ENCODE data around the gene TRAFD1. TPM values are rescaled to one million over a fixed set of nuclear protein-coding genes. Genes with fewer than 3 reads are reported as not detected.
A peak's percentile ranks its signal among the peaks of the same experiment; 100 is the strongest.
"Not testable (repeated sequence)": the region's sequence is repeated elsewhere in the genome, so short reads cannot be mapped to it uniquely, and the experiment has no call there.

Gene TRAFD1
- total RNA-seq, 1 experiment from 2014 or later: 17.9 TPM

GRCh38 chr12:112158461-112159145, 33.2 kb downstream of the TRAFD1 start:
- not testable (repeated sequence) for DNase-seq (ENCODE audit: low read depth)

GRCh38 chr12:112159146-112159541, 33.8 kb downstream of the TRAFD1 start:
- DNase-seq (ENCODE audit: low read depth): no peak

DNA sequence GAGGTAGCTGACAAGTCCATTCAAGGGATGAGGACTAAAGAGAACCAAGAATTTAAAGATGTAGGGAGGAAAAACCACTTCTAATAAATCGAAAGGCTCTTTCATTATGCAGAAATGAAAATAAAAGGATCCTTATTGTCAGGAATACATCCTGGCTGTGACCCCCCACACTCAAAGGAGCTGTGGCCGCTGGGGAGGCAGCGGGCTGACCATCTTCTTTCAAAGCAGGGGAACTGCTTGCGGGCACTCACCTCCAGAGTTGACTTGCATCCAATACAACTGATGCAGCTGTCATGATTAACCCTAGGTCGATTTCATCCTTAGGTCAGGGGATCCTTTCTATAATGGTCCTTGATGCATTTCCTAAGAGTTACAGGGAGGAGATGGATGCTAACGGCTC, 35.3 kb downstream of the TRAFD1 start:
- no peak for DNase-seq (ENCODE audit: low read depth)

DNA sequence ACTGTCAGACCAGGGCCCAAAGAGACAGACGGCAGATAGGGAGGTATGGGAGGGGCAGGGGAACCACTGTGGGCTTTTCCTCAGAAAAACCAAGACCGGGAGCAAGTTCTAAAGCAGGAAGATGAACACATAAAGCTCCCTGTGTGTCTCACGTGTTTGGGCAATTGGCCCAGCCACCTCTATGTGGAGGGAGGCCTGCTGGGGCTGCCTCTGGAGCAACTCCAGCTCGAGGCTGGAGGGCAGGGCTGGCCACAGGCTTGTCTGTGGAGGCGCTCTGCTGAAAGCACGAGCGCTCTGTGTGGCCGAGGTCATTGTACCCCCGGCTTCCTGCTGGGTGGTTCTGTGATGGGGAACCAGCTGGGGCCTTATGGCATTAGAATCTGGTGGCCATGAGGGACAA, 36.4 kb downstream of the TRAFD1 start:
- no peak for DNase-seq (ENCODE audit: low read depth)

GRCh38 chr12:112162241-112162790, 37.0 kb downstream of the TRAFD1 start:
- DNase-seq (ENCODE audit: low read depth): no peak

DNA sequence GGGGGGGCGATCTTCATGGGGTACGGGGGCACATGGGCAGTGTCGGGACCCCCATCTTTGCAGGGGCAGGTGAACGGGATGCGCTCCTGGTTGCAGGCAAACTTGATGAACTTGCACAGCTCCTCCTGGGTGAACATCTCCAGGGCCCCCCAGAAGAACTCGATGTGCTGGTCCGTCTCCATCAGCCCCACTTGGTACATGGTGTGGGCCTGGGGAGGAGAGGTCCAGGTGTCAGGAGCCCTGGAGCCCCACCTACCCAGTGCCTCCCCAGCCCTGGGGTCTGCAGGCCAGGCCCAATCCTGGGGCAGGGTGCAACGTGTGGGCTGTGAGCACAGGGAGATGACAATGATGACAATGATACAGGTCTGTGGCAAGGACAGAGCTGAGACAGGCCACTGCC, 37.7 kb downstream of the TRAFD1 start:
- DNase-seq (ENCODE audit: low read depth): no peak

DNA sequence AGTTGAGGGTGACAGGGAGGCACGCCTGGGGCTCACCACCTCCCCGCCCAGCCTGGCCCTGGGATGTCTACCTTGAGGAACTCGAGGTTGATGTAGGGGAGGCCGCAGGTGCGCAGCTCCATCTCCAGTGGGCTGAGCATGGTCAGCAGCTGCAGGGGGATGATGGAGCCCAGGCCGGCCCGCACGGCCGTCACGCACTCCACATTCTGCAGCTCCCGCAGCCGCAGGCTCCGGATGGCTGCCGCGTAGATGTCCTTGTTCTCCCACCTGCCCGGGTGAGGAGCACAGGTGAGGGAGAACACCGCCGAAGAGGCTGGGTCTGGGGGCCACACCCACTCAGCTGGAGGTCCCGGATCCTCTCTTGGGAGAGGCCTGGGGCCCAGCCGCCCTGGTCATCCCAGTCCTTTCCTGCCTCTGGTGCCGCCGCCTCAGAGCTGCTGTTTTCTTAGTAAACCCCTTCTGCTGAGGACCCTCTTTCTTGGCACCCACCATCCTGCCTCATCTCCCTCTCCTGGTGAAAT, 38.2 kb downstream of the TRAFD1 start:
- no peak for DNase-seq (ENCODE audit: low read depth)

DNA sequence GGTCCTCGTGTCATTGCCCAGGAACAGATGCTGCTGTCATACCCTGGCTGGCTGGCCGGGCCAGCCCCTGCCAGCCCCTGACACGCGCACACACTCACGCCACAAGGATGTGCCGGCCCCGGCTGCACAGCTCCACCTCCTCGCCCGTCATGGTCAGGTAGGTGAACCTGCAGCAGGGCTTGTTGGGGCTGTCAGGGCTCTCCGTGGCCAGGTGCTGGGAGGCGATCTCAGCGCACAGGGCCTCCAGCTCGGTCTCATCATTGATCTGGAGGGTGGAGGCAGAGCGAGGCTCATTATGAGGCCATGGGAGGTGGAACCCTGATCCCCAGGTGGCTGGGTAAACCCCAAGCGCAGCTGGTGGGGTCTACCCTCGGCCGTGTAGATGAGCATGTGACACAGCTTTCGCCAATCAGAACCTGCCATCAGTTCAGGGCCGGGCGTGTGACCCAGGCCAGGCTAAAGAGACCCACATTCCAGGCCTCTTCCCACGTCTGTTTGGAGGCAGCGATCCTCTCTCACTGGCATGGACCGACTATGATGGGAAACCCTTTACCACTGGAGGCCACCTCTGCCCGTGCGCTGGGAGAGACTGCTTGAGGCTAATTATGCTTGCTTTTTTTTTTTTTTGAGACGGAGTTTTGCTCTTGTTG, 38.8 kb downstream of the TRAFD1 start:
- no peak for DNase-seq (ENCODE audit: low read depth)

GRCh38 chr12:112165624-112166023, 40.3 kb downstream of the TRAFD1 start:
- DNase-seq (ENCODE audit: low read depth): no peak

DNA sequence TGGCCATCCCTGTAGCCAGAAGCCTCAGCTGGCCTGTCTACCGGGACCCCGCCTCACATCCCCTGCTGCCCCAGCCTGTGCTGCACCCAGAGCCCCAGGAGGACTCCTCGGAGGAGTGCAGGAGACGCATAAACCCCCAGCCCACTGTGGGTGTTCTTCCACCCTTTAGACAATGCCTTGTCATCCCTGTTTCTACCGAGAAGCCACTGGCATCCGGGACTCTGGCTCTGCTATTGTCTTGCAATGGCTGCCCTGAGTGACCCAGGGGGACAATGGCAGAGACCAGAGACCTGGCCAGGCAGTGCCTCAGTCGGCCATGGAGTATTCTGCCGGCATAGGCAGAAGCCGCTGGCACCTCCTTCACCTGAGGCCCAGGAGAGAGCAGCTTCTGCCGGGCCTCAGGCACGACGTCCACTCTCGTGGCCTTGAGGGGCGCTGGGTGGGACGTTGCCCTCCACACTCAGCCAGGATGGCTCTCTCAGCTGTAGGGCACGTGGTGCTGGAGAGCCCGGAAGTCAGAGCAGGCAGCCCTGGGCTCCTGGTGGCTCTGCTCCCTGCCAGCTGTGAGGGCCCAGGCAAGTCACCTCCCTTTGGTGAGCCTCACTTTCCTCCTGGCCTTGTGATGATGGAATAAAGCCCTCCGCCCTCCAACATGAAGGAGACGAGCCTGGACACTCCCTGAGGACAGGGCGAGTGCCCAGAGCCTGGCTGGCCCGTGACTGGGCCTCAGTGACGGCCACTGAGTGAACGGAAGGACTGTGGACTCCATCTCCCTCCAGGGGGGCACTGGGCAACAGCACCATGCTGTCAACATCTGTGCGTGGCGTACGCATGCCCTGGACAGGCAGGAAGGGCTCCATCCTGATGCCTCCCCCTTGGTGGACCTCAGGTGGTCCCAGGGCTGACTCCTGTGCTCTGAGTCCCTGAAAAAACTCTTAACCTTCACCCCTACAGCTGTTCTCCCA, 41.0 kb downstream of the TRAFD1 start:
- no peak for DNase-seq (ENCODE audit: low read depth)

DNA sequence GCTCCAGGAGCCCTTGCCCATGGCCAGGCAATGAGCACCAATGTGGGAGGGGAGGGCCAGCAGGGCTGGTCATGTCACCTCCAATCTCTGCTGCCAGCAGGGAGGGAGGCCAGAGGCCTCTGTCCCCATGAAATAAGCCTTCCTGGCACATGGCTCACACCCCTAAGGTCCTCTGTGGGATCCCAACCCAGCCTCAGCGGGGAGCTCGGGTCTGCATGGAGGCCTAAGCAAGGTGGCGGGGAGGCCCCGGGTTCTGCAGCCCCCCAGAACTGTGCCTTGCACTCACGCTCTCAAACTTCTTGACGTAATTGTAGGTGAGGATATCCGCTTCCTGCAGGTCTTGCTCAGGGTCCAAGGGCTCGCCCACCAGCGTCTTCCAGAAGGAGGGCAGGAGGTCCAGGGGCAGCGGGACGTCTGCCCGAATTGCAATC, 41.7 kb downstream of the TRAFD1 start:
- DNase-seq (ENCODE audit: low read depth): no peak

GRCh38 chr12:112167718-112168525, 42.6 kb downstream of the TRAFD1 start:
- DNase-seq (ENCODE audit: low read depth): no peak

GRCh38 chr12:112168561-112168971, 43.2 kb downstream of the TRAFD1 start:
- DNase-seq (ENCODE audit: low read depth): no peak

DNA sequence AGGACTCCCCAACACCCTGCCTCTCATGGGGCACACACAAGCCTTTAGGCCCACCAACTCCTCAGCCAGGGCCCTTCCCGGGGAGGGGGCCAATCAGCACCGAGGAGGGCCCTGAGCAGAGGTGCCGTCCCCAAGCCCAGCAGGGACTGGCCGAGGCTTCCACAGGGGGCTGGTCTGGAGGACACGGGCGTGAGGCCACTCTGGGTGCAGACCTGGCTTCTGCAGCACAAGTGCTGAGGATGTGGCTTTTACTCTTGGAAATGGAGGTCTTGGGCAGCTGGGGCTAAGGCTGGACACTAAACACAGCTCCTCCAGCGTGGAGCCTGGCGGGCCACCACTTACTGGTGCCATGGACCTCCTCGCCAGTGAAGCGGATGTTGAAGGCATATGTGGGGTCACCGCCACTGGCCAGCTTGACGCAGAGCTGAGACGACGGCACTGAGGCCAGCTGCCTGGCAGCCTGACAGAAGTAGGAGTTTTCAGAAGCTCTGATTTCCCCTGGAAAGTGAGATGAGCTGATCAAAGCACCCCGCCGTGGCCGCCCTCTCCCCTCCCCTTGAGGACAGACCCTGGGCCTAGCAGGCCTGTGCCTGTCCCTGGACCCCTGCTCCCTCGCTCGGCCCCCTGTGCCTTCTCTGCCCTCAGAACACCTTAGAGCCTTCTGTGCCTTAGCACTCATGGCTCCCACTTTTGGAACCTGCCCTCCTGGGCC, 44.0 kb downstream of the TRAFD1 start:
- no peak for DNase-seq (ENCODE audit: low read depth)

GRCh38 chr12:112169966-112170365, 44.6 kb downstream of the TRAFD1 start:
- no peak for DNase-seq (ENCODE audit: low read depth)

- DNase-seq (ENCODE audit: low read depth): peak; percentile 5
These were observed 45.0 kb downstream of the TRAFD1 start for GRCh38 chr12:112170376-112170775.

DNA sequence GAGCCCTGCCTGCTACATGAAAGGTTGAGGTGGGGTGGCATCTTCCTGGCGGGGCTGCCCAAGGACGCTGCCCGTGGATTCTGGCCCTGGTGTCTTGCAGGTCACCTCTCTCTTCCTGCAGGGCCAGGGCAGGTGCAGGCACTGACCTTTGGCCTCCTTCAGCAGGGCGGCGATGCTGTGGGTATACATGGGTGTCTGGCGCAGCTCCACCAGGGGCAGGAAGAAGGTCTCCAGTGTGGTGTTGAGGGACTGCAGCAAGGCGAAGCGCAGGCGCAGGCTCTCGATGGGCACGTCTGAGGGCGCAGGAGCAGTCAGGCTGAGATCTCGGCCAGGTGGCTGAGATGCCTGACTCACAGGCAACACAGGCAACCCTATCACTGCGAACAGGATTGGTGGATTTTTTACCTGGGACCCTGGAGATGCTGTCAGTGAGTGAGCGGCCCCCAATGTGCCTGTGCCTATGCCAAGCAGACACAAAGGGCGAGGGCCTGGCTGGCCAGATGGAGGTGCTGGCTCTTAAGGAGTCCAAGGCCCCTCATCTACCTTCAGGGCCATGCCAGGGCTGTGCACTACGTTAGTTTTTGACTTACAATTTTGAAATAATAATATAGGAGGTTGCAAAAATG, 45.7 kb downstream of the TRAFD1 start:
- no peak for DNase-seq (ENCODE audit: low read depth)

DNA sequence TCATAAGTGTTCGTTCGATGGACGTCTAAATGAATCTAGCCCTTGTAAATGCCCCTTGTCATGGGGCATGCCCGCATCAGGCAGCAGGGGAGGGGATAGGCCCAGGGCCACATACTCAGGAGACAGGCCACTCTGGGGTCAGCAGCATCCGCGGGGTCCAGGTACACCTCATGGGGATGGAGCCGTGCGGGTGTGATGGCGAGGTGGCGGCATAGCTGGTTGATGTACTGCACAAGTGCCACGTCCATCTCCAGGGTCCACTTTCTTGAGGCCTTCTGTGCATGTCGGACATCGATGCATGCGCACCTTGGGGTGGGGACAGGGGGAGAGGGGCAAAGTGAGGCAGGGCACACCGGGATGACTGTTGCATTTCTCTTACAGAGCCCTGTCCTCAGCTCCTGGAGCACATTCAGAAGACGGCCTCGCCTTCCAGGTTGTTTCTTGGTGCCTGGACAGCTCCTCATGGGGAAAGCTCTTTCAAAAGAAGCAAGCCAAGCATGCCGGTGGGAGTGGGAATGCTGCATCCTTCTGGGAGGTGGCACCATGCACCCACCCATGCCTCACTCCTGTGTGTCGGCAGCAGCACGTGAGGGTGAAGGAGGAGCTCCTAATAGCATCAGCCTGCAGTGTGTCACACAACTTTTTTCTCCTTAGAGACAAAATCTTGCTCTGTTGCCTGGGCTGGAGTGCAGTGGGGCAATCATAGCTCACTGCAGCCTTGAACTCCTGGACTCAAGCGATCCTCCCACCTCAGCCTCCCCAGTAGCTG, 47.4 kb downstream of the TRAFD1 start:
- DNase-seq (ENCODE audit: low read depth): no peak
